Ovary (tissue), 9 donors: ENCODE measurements around the gene GGA3. TPM values are rescaled to one million over a fixed set of nuclear protein-coding genes. Genes with fewer than 3 reads are reported as not detected.

Experiments used
- DNase-seq, 5 donors: peaks; one replicate each; pipeline ENCODE4 v3.0.0-alpha.2; 2019 to 2020
- H3K27ac ChIP-seq, 2 donors: fragments of 200-600 bp; one replicate each; pipeline versions ENCODE4 v1.5.1 to v1.8.0; 2019 to 2022
- H3K27me3 ChIP-seq: fragments of 200-600 bp; one replicate; pipeline ENCODE4 v1.8.0; 2022
- H3K36me3 ChIP-seq: fragments of 200-600 bp; sonication (generic); one replicate; pipeline ENCODE4 v1.5.1; 2019
- H3K4me1 ChIP-seq: one replicate; pipeline ENCODE4 v1.8.1; 2013; ENCODE audit warnings: mild to moderate bottlenecking, moderate library complexity; ENCODE audit not compliant: insufficient read depth
- H3K4me3 ChIP-seq: fragments of 200-600 bp; sonication (generic); one replicate; pipeline ENCODE4 v1.5.1; 2017
- H3K9me3 ChIP-seq, 2 donors: fragments of 200-600 bp in 1 of 2; sonication (generic) in 1 of 2; one replicate each; pipeline versions ENCODE4 v1.5.1 to v1.8.1; 2013 to 2019; ENCODE audit warnings: mild to moderate bottlenecking in 1 of 2, moderate library complexity in 1 of 2
- CTCF ChIP-seq, 3 donors: fragments of 450-650 bp in 2 of 3; fragments of 200-600 bp in 1 of 3; IDR thresholded peaks; one replicate each; pipeline versions ENCODE4 v1.5.1 to v1.8.0; 2016 to 2022; ENCODE audit warnings: antibody characterized with exemption in 3 of 3, mild to moderate bottlenecking in 1 of 3
- EP300 ChIP-seq: sonication (generic); formaldehyde crosslinking; IDR thresholded peaks from one replicate; pipeline ENCODE4 v1.6.1; 2017; ENCODE audit warnings: antibody characterized with exemption
- POLR2A ChIP-seq: fragments of 450-650 bp; IDR thresholded peaks from one replicate; pipeline ENCODE4 v1.6.1; 2017; ENCODE audit warnings: antibody characterized with exemption, mild to moderate bottlenecking, moderate library complexity
- WGBS, 3 donors: extraction: QIAGEN DNeasy Blood & Tissue Kit in 1 of 3; methylation state at CpG; one replicate each; pipeline versions ENCODE4 v1.1.5 to v1.1.7; 2013 to 2017; 5-methylcytosine and 5-hydroxymethylcytosine counted together
- intact Hi-C, 4 donors: fragments of 100-400 bp; cut with DNase I; formaldehyde crosslinking; loops; one replicate each; pipeline versions ENCODE4 v1.11.0 to v1.15.1; 2022 to 2023
- polyA plus RNA-seq, 2 donors: library from polyadenylated mRNA; stranded (reverse); fragments of 200-250 nt in 1 of 2; fragments of 350-450 nt in 1 of 2; fragmentation: Illumina TruSeq in 1 of 2; extraction: RNeasy Lipid Tissue Mini Kit (QIAGEN cat#74804) in 1 of 2; gene quantifications; one replicate each; pipeline ENCODE4 v1.2.3, GENCODE V29; 2013 to 2014
- total RNA-seq, 7 donors: library from RNA; depleted of rRNA in 2 of 7; stranded (reverse); fragments of >200 nt in 2 of 7; fragmentation: NEBNext Ultra II Directional in 3 of 7; extraction: Animal tissue kit (Norgen Biotek cat#: 25700) in 3 of 7; gene quantifications; one replicate each; pipeline versions ENCODE4 v1.1.0 to v1.2.4, GENCODE V29; 2016 to 2023
- donor health status: DM: no; HTN: no; CAD: no; lungs with moderate emphysema.
- donor health status: DM: no; HTN: no; CAD: no.
- donor health status: Bipolar disorder and iron deficiency.
- donor health status: DM: yes; HTN: yes; CAD: no.
- donor health status: DM: no; HTN: no; CAD: no.
- donor health status: DM: yes; HTN: yes; CAD: no.

GGA3 gene
- total and polyA plus RNA-seq, 9 donors: 18.2 to 48.9 (median 38.3) TPM

- TF ChIP-seq EP300: no peak
- no peak for TF ChIP-seq POLR2A
- TF ChIP-seq CTCF (IDR thresholded peaks at IDR 0.05): no peak
- no peak for DNase-seq
- H3K27me3 ChIP-seq: no peaks in the 10 kb centered on the region
- no peak overlapping the region for H3K4me3 ChIP-seq
- no peaks in the 10 kb centered on the region for H3K9me3 ChIP-seq
- WGBS, 3 donors: 73 to 77% (median 76%) methylated on average over 4 of the region's 4 CpGs
- H3K36me3 ChIP-seq: no peaks in the 10 kb centered on the region
- no peak overlapping the region for H3K27ac ChIP-seq
- no peaks in the 10 kb centered on the region for H3K4me1 ChIP-seq
- intact Hi-C loops: no loop called here
These were observed 11.8 kb downstream of the GGA3 start for GRCh38 chr17:75249564-75249963.

DNA sequence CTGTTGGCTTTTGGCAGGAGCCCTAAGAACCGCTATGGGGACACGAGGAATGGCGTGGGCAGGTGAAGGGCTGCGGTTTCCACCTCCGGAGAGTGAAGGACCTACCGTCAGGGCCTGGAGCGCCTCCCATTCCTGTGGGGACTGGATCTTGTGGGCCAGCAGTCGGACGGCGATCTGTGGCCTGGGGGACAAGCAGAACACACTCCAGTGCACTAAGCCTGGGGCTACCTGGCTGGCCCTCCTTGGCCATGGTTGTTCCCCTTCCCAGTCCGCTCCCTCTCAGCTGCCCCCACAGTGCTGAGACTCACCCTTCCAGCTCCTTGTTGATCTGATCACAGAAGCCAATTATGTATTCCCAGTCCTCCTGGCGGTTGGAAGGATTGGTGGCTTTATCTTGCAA, 15.0 kb downstream of the GGA3 start:
- H3K9me3 ChIP-seq: no peaks in the 10 kb centered on the region
- H3K27me3 ChIP-seq: no peaks in the 10 kb centered on the region
- no peaks in the 10 kb centered on the region for H3K4me1 ChIP-seq
- no peak overlapping the region for H3K4me3 ChIP-seq
- intact Hi-C loops: no loop called here
- no peaks in the 10 kb centered on the region for H3K36me3 ChIP-seq
- H3K27ac ChIP-seq: no peak overlapping the region
- TF ChIP-seq EP300 (no peak), POLR2A (no peak), CTCF (IDR thresholded peaks at IDR 0.05) (no peak)
- no peak for DNase-seq
- 92 to 94% (median 93%) methylated on average over 12 of the region's 12 CpGs for WGBS, 3 donors

DNA sequence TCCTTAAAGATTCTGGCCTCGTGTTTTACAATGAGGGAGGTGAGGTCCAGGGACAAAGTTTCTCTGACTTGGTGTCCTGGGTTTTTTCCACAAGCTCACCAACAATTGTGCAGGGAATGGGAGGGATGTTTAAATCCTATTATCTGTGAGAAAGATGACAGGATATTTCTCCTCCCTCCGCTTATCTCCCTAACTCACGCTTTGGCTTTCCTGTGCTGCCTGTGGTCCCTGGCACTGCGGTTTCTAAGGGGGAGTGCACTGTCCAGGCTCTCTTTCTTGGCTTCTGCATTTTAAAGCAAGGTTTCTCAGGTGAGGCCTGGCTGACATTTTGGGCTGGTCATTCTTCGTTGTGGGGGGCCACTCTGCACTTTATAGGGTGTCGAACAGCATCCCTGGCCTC, 16.4 kb downstream of the GGA3 start:
- no peak overlapping the region for H3K4me3 ChIP-seq
- no peak overlapping the region for H3K27ac ChIP-seq
- H3K9me3 ChIP-seq: no peaks in the 10 kb centered on the region
- H3K36me3 ChIP-seq: no peaks in the 10 kb centered on the region
- no peaks in the 10 kb centered on the region for H3K27me3 ChIP-seq
- H3K4me1 ChIP-seq: no peaks in the 10 kb centered on the region
- no peak for DNase-seq
- intact Hi-C loops: no loop called here
- WGBS, 3 donors: 84 to 88% (median 87%) methylated on average over 6 of the region's 6 CpGs
- TF ChIP-seq CTCF (IDR thresholded peaks at IDR 0.05) (no peak), EP300 (no peak), POLR2A (no peak)

DNA sequence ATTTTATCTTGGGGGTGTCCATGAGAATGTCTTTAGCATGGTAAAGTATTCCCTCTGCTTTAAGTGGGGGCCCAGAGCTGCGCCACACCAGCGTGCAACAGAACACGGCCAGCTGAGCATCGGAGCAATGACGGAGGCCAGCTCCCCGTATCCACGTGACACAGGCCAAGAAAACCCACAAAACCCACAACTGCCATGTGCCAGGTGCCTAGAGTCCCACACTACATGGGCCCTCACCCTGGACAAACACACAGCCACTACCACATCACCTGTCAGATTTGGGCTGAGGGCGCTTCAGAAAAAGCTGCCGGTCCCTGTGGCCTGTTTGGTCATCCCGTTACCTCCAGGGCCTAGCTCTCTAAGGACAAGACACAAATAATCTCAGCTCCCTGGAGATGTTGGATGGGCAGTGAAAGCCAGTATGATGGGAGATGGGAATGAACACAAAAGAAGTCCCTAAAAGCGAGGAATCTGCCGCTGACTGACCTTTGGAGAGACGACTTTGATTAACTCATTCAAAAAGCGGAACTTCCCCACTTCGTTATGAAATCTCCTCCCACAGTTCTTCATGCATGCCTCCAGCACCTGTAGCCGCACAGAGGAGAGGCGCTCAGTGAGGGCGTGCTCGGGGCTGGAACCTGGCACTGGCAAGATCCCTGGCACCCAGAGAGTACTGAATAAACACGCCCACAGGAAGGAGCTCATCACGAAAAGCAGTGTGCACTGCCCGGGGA, 17.1 kb downstream of the GGA3 start:
- H3K27me3 ChIP-seq: no peaks in the 10 kb centered on the region
- no peaks in the 10 kb centered on the region for H3K9me3 ChIP-seq
- H3K36me3 ChIP-seq: no peaks in the 10 kb centered on the region
- H3K4me1 ChIP-seq: no peaks in the 10 kb centered on the region
- H3K27ac ChIP-seq: no peak overlapping the region
- TF ChIP-seq EP300: no peak
- TF ChIP-seq CTCF (IDR thresholded peaks at IDR 0.05): no peak
- TF ChIP-seq POLR2A: no peak
- no peak for DNase-seq
- H3K4me3 ChIP-seq: no peak overlapping the region
- intact Hi-C loops: no loop called here
- WGBS, 3 donors: 85 to 88% (median 85%) methylated on average over 22 of the region's 22 CpGs
